Glutamatergic neuron (in vitro differentiated cells): ENCODE measurements around the gene FLVCR2. TPM values are rescaled to one million over a fixed set of nuclear protein-coding genes. Genes with fewer than 3 reads are reported as not detected.
"Not testable (repeated sequence)": the region's sequence is repeated elsewhere in the genome, so short reads cannot be mapped to it uniquely, and the experiment has no call there.

Source experiments
- DNase-seq: peaks from one replicate; pipeline ENCODE4 v3.0.0; 2022
- H3K27ac Mint-ChIP-seq: one replicate; pipeline ENCODE4 v1.8.0; 2020; ENCODE audit warnings: mild to moderate bottlenecking, mixed read lengths, inconsistent platforms; ENCODE audit not compliant: unreplicated experiment
- H3K27me3 Mint-ChIP-seq: one replicate; pipeline ENCODE4 v1.8.0; 2020; ENCODE audit warnings: mild to moderate bottlenecking, moderate library complexity, mixed read lengths, inconsistent platforms; ENCODE audit not compliant: unreplicated experiment
- H3K36me3 Mint-ChIP-seq: one replicate; pipeline ENCODE4 v1.8.0; 2020; ENCODE audit warnings: mild to moderate bottlenecking, mixed read lengths, inconsistent platforms; ENCODE audit not compliant: unreplicated experiment
- H3K4me1 Mint-ChIP-seq: one replicate; pipeline ENCODE4 v1.8.0; 2020; ENCODE audit warnings: mild to moderate bottlenecking, low read depth, mixed read lengths, inconsistent platforms; ENCODE audit not compliant: unreplicated experiment
- H3K4me3 Mint-ChIP-seq: one replicate; pipeline ENCODE4 v1.8.0; 2020; ENCODE audit warnings: mild to moderate bottlenecking, mixed read lengths, inconsistent platforms; ENCODE audit not compliant: unreplicated experiment
- H3K9me3 Mint-ChIP-seq: one replicate; pipeline ENCODE4 v1.8.0; 2020; ENCODE audit warnings: mild to moderate bottlenecking, moderate library complexity, mixed read lengths, inconsistent platforms; ENCODE audit not compliant: unreplicated experiment
- total RNA-seq: library from RNA; stranded (reverse); fragmentation: NEBNext Ultra II Directional; extraction: Animal tissue kit (Norgen Biotek cat#: 25700); gene quantifications from one replicate; pipeline ENCODE4 v1.2.1, GENCODE V29; 2021; ENCODE audit not compliant: unreplicated experiment
- TF ChIP-seq, protein P1 (sequence below): fragments of 200-600 bp; sonication (generic); IDR thresholded peaks from one replicate; pipeline ENCODE4 v1.5.0; 2021; ENCODE audit not compliant: partially characterized antibody, unreplicated experiment

FLVCR2 gene
- total RNA-seq, 1 donor from 2014 or later = not detected

DNA sequence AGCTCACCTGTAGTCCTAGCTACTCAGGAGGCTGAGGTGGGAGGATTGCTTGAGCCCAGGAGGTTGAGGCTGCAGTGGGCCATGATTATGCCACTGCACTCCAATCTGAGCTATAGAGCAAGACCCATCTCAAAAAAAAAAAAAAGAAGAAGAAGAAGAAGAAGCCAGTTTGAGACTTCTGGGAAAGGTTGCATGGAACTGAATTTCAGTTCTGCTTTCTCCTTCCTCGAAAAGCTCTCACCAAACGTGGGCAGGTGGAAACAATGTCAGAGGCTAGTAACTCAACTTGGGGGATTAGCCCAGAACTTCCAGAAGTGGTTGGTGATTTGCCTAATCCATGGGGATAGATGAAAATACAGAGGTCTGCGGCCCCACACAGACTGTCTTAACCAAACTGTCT is 18.7 kb downstream of the FLVCR2 start:
- H3K4me3 Mint-ChIP-seq = no peak overlapping the region
- H3K27me3 Mint-ChIP-seq = no peaks in the 10 kb centered on the region
- H3K36me3 Mint-ChIP-seq = peaks cover 9% of the 10 kb centered on the region
- no peaks in the 10 kb centered on the region for H3K4me1 Mint-ChIP-seq
- H3K9me3 Mint-ChIP-seq = peaks cover 8% of the 10 kb centered on the region
- TF ChIP-seq, protein P1, sequence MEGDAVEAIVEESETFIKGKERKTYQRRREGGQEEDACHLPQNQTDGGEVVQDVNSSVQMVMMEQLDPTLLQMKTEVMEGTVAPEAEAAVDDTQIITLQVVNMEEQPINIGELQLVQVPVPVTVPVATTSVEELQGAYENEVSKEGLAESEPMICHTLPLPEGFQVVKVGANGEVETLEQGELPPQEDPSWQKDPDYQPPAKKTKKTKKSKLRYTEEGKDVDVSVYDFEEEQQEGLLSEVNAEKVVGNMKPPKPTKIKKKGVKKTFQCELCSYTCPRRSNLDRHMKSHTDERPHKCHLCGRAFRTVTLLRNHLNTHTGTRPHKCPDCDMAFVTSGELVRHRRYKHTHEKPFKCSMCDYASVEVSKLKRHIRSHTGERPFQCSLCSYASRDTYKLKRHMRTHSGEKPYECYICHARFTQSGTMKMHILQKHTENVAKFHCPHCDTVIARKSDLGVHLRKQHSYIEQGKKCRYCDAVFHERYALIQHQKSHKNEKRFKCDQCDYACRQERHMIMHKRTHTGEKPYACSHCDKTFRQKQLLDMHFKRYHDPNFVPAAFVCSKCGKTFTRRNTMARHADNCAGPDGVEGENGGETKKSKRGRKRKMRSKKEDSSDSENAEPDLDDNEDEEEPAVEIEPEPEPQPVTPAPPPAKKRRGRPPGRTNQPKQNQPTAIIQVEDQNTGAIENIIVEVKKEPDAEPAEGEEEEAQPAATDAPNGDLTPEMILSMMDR = no peak
- no peak overlapping the region for H3K27ac Mint-ChIP-seq
- no peak for DNase-seq

DNA sequence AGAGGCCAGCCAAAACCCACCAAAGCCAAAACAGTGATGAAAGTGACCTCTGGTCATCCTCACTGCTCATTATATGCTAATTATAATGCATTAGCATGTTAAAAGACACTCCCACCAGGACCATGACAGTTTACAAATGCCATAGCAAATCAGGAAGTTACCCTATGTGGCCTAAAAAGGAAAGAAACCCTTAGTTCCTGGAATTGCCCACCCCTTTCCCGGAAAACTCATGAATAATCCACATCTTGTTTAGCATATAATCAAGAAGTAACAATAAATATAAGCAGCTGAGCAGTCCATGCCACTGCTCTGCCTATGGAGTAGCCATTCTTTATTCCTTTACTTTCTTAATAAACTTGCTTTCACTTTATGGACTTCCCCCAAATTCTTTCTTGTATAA is 21.7 kb downstream of the FLVCR2 start:
- not testable (repeated sequence) for H3K9me3 Mint-ChIP-seq, H3K27me3 Mint-ChIP-seq, H3K36me3 Mint-ChIP-seq, H3K27ac Mint-ChIP-seq, DNase-seq, H3K4me1 Mint-ChIP-seq, H3K4me3 Mint-ChIP-seq

DNA sequence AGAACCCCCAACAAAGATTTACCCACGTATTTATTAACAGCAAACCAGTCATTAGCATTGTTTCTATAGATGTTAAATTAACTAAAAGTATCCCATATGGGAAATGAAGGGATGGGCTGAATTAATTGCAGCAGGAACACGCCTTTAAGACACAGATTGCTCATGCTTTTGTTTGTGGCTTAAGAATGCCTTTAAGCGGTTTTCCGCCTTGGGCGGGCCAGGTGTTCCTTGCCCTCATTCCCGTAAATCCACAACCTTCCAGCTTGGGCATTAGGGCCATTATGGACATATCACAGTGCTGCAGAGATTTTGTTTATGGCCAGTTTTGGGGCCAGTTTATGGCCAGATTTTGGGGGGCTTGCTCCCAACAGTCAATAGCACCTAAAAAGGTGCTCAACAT is 22.6 kb downstream of the FLVCR2 start:
- not testable (repeated sequence) for H3K9me3 Mint-ChIP-seq, H3K4me1 Mint-ChIP-seq, H3K27me3 Mint-ChIP-seq, H3K36me3 Mint-ChIP-seq, H3K27ac Mint-ChIP-seq, DNase-seq, H3K4me3 Mint-ChIP-seq

DNA sequence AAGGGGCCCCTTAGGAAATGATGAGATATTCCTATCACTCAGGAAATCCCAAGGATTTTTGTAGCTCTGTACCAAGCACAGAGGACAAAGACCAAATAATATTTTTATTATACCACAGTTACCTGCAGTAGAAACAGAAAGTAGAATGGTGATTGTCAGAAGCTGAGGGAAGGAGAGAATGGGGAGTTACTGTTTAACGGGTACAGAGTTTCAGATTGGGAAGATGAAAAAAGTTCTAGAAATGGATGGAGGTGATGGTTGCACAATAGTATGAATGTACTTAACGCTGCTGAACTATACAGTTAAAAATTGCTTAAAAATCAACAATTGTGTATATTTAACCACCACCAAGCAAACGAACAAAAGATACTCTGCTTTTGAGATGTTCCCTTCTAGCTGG is 24.1 kb downstream of the FLVCR2 start:
- TF ChIP-seq, protein P1 = no peak
- Mint-ChIP-seq H3K27me3 (no peaks in the 10 kb centered on the region), H3K4me1 (no peaks in the 10 kb centered on the region), H3K36me3 (no peaks in the 10 kb centered on the region), H3K9me3 (peaks cover 2% of the 10 kb centered on the region), H3K4me3 (no peak overlapping the region), H3K27ac (no peak overlapping the region)
- no peak for DNase-seq

DNA sequence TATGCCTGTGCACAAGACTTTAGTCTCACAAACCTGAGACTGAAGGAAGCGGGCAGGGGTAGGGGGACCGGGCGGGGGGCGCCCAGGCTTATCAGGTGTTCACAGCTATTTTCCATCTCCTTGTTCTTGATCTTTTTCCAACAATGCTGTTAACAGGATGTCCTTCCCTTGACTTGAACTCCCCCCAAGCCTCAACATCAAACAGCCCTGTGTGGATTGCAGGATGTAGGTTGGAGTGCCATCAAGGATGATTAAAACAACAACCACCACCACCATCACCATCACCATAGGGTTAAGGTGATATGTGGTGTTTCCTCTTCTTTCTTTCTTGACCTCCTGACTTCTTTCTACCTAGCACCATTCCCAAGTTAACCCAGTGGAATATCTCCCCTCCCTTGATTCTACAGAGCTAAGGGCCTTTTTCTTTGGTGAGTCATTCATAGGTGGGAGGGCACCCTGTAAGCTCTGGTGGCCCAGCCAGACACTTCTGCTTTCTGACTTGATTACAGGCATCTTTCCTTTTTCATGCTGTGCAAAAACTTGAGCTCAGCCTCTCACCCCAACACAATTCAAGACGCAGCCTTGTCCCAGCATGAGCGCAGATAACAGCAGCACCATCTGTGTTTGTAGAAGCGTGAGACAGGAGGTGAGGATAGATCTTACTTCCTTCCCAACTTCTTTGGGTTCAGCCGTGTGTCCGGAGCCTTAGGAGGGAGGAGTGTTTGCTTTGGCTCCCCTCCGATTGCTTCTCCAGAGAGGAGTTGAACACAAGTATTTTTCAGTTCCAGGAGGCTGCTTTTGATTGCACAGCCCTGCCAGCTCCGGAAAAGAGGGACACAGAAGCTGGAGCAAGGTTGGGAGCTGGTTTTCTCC is 26.8 kb downstream of the FLVCR2 start:
- Mint-ChIP-seq H3K4me3 (no peak overlapping the region), H3K4me1 (no peaks in the 10 kb centered on the region), H3K27me3 (no peaks in the 10 kb centered on the region), H3K36me3 (no peaks in the 10 kb centered on the region), H3K27ac (no peak overlapping the region), H3K9me3 (peaks cover 3% of the 10 kb centered on the region)
- TF ChIP-seq, protein P1 = no peak
- no peak for DNase-seq

DNA sequence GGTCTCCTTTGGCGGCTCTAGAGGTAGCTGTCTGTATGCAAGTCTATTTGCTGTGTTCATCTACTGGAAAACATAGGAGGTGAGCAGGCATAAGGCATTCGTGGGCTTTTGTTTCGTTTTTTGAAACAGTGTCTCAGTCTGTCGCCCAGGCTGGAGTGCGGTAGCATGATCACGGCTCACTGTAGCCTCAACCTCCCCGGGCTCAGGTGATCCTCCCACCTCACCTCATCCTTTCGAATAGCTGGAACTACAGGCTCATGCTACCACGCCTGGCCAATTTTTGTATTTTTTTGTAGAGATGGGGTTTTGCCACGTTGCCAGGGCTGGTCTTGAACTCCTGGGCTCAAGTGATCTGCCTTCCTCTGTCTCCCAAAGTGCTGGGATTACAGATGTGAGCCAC is 27.5 kb downstream of the FLVCR2 start:
- Mint-ChIP-seq H3K4me1 (no peaks in the 10 kb centered on the region), H3K36me3 (no peaks in the 10 kb centered on the region), H3K27ac (no peak overlapping the region), H3K27me3 (no peaks in the 10 kb centered on the region), H3K4me3 (no peak overlapping the region), H3K9me3 (peaks cover 3% of the 10 kb centered on the region)
- TF ChIP-seq, protein P1 = no peak
- DNase-seq = no peak
